Central memory CD8-positive, alpha-beta T cell (primary cell): ENCODE measurements around the gene RGL2.

Experiments
- ATAC-seq: fragments of 150-1000 bp; cut with Tn5 transposase; replicated peaks from 2 replicates; pipeline ENCODE4 v1.10.0; 2022; ENCODE audit warnings: mild to moderate bottlenecking, moderate FRiP score, moderate number of reproducible peaks; ENCODE audit not compliant: poor library complexity, severe bottlenecking; ENCODE audit errors: extremely low read depth
- DNase-seq, 2 donors: peaks; one replicate each; pipeline ENCODE4 v3.0.0; 2021; ENCODE audit warnings: low spot score in 2 of 2
- H3K27ac Mint-ChIP-seq: one replicate; pipeline ENCODE4 v1.8.0; 2022; ENCODE audit warnings: low read depth, mild to moderate bottlenecking, moderate library complexity, mixed read lengths
- H3K27me3 Mint-ChIP-seq: one replicate; pipeline ENCODE4 v1.8.0; 2022; ENCODE audit warnings: mixed read lengths
- H3K36me3 Mint-ChIP-seq: one replicate; pipeline ENCODE4 v1.8.0; 2022; ENCODE audit warnings: mild to moderate bottlenecking, moderate library complexity, mixed read lengths; ENCODE audit not compliant: insufficient read depth
- H3K4me1 Mint-ChIP-seq: one replicate; pipeline ENCODE4 v1.8.0; 2022; ENCODE audit warnings: mixed read lengths
- H3K4me3 Mint-ChIP-seq: one replicate; pipeline ENCODE4 v1.8.0; 2022; ENCODE audit warnings: mild to moderate bottlenecking, moderate library complexity, mixed read lengths
- H3K9me3 Mint-ChIP-seq: one replicate; pipeline ENCODE4 v1.8.0; 2022; ENCODE audit warnings: mixed read lengths

Gene RGL2

DNA sequence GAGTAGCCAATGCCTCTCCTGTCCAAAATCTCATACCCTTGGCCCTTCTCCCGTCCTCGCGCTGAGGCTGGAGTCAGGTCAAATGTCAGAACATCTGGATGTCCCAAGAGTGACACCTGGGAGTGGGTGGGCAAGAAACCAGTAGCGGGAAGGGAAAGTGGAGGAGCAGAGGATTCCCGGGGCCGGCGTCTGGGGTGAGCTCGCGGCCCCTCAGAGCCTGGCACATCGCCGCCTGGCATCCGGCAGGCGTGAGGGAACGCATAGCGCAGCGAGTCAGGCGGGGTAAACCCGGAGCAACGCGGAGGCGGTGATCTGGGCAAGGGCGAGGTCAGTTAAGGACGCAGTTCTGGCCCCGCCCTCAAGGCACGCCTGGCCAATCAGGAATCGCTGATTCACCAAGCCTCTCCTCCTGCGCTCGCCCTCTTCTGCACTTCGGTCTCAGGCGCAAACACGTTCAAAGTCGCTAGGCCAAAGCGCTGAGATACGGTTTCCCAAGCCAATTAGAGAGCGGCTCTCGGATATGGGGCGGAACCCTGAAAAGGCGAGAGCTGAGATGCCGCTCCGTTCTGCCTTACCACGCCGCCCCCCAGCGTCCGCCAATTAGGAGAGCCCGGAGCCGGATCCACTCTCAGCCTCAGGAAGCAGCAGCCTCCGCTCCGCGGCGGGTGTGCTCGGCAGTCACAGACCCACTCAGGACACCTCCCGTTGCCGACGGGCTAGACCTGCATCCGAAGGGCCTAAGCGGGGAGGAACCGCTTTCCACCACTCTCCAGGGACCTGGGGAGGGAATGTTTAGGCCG is 49.6 kb downstream of the RGL2 start:
- Mint-ChIP-seq H3K27ac (peak overlapping the region; percentile 93), H3K27me3 (no peaks in the 10 kb centered on the region)
- ATAC-seq: peak; percentile 90

DNA sequence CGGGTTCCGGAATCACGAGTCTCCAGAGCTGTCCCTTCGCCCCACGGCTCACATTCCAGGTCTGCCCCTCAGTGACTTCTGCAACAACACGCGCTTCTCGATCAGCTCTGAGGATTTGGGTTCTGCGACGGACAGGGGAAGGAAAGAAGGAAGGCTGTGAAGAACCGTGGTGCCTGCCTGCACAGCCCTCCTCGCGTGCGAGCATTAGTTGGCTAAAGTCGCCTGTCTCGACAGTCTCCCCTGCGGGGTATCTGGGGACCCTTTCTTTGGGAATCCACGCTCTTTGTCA is 50.2 kb downstream of the RGL2 start:
- peak overlapping the region; percentile 93 for H3K27ac Mint-ChIP-seq
- H3K36me3 Mint-ChIP-seq: peaks cover 21% of the 10 kb centered on the region
- H3K4me1 Mint-ChIP-seq: peaks cover 36% of the 10 kb centered on the region
- no peak for DNase-seq
- ATAC-seq: peak; percentile 37
- peak overlapping the region; percentile 87 for H3K4me3 Mint-ChIP-seq
- no peaks in the 10 kb centered on the region for H3K27me3 Mint-ChIP-seq
- H3K9me3 Mint-ChIP-seq: no peaks in the 10 kb centered on the region

More for the DNA sequence above, 49.6 kb downstream of the RGL2 start:
- peak; percentile 89 to 95 for DNase-seq
- Mint-ChIP-seq H3K4me1 (peaks cover 36% of the 10 kb centered on the region), H3K36me3 (peaks cover 23% of the 10 kb centered on the region), H3K4me3 (peak overlapping the region; percentile 87), H3K9me3 (no peaks in the 10 kb centered on the region)

DNA sequence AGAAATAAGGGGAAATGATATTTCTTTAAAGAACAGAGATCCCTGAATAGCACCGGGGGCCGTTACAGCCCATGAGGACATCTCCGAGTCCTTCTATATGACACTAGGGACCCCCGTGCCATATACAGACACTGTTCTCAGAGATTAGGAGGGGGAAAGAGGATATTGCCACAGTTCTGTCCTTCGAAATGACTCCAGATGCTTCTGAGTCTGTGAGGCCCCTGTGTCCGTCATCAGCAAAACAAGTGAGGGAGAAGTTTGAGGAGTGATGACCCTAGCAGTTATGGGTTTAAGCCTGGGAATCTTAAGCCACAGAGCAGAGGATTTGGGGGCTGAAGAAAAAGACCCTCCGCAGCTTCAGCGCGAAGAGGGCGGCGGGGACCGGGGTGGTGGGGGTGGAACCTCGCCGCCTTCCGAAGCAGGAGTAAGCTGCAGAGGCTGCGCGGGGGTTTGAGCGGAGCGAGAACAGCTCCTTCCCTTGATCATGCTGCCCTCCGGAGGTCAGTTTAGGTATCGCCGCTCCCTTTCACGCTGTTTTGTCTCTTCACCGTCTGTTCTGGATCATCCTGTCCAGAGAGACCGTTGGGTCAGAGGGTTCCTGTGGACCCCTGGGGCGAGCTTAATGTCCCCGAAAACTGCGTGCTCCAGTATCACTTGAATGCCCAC is 50.6 kb downstream of the RGL2 start:
- Mint-ChIP-seq H3K4me3 (peak overlapping the region; percentile 87), H3K9me3 (no peaks in the 10 kb centered on the region), H3K36me3 (peaks cover 21% of the 10 kb centered on the region), H3K4me1 (peaks cover 36% of the 10 kb centered on the region), H3K27ac (peak overlapping the region; percentile 93), H3K27me3 (no peaks in the 10 kb centered on the region)
- ATAC-seq (peak; percentile 38), DNase-seq (peak; percentile 86 to 95)

GRCh38 chr6:33243476-33243875 is 55.3 kb downstream of the RGL2 start:
- H3K36me3 Mint-ChIP-seq: peaks cover 3% of the 10 kb centered on the region
- H3K27me3 Mint-ChIP-seq: peaks cover 26% of the 10 kb centered on the region
- DNase-seq (no peak), ATAC-seq (no peak)
- H3K9me3 Mint-ChIP-seq: no peaks in the 10 kb centered on the region
- no peak overlapping the region for H3K4me3 Mint-ChIP-seq
- no peak overlapping the region for H3K27ac Mint-ChIP-seq
- H3K4me1 Mint-ChIP-seq: peaks cover 18% of the 10 kb centered on the region

DNA sequence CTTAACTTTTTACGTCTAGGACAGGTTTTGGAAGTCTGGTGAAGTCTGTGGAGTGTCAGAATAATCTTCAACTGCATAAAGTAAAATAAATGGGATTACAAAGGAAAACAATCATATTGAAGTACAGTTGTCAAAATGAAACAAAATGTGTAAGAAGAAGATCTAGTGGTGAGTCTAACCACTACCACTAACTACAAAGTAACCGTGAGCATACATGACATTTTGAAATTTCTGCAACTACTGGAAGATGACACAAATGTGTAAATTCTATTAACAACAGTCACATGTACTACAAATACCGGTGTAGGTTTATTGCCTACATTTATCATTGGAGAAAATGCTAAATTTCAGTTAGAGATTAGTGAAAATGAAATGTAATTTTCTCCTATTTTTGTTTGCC is 56.8 kb downstream of the RGL2 start:
- ATAC-seq (no peak), DNase-seq (no peak)
- Mint-ChIP-seq H3K36me3 (no peaks in the 10 kb centered on the region), H3K27me3 (peaks cover 26% of the 10 kb centered on the region), H3K27ac (no peak overlapping the region), H3K4me3 (no peak overlapping the region), H3K4me1 (peaks cover 10% of the 10 kb centered on the region), H3K9me3 (no peaks in the 10 kb centered on the region)
